Neuronal stem cell (in vitro differentiated cells): ENCODE data around the gene ARHGAP25.

ENCODE experiments used
- DNase-seq: peaks from one replicate; pipeline ENCODE4 v3.0.0-alpha.2; 2013; ENCODE audit warnings: low spot score
- H2AFZ ChIP-seq: one replicate; pipeline ENCODE4 v1.6.1; 2013; ENCODE audit warnings: mild to moderate bottlenecking, low read length, inconsistent platforms
- H2AK5ac ChIP-seq: 2 replicates; pipeline ENCODE4 v1.6.1; 2013; ENCODE audit warnings: low read depth, mild to moderate bottlenecking, inconsistent platforms, low read length, moderate library complexity, mixed read lengths
- H2BK120ac ChIP-seq: 2 replicates; pipeline ENCODE4 v1.6.1; 2013; ENCODE audit warnings: low read depth, mild to moderate bottlenecking, inconsistent platforms, low read length, moderate library complexity, mixed read lengths
- H2BK12ac ChIP-seq: one replicate; pipeline ENCODE4 v1.6.1; 2013; ENCODE audit warnings: low read length, inconsistent platforms
- H2BK15ac ChIP-seq: 2 replicates; pipeline ENCODE4 v1.6.1; 2013; ENCODE audit warnings: mild to moderate bottlenecking, low read length, inconsistent platforms, mixed read lengths
- H2BK5ac ChIP-seq: one replicate; pipeline ENCODE4 v1.6.1; 2013; ENCODE audit warnings: inconsistent platforms, mild to moderate bottlenecking, low read length, moderate library complexity
- H3K14ac ChIP-seq: one replicate; pipeline ENCODE4 v1.6.1; 2013; ENCODE audit warnings: low read length, inconsistent platforms
- H3K18ac ChIP-seq: 2 replicates; pipeline ENCODE4 v1.6.1; 2013; ENCODE audit warnings: low read length, inconsistent platforms
- H3K23ac ChIP-seq: 2 replicates; pipeline ENCODE4 v1.6.1; 2013; ENCODE audit warnings: low read depth, mild to moderate bottlenecking, mixed read lengths, low read length, inconsistent platforms; ENCODE audit not compliant: poor library complexity
- H3K27ac ChIP-seq: replicated peaks from 3 replicates; pipeline ENCODE4 v1.5.1; 2013; ENCODE audit warnings: low read length, inconsistent platforms
- H3K27me3 ChIP-seq, 3 experiments: 2 replicates each; pipeline ENCODE4 v1.6.1; 2013; ENCODE audit warnings: low read length in 3 of 3, mild to moderate bottlenecking in 2 of 3, inconsistent platforms in 1 of 3, low read depth in 1 of 3, mixed read lengths in 1 of 3, moderate library complexity in 1 of 3; ENCODE audit not compliant: control insufficient read depth in 3 of 3, insufficient read depth in 3 of 3
- H3K36me3 ChIP-seq, 2 donors: replicated peaks in 1 of 2; 2 replicates each; pipeline ENCODE4 v1.6.1; 2013; ENCODE audit warnings: low read length in 2 of 2; ENCODE audit not compliant: control insufficient read depth in 2 of 2, insufficient read depth in 2 of 2
- H3K4ac ChIP-seq: 2 replicates; pipeline ENCODE4 v1.6.1; 2013; ENCODE audit warnings: inconsistent platforms, mild to moderate bottlenecking, low read length, moderate library complexity
- H3K4me1 ChIP-seq, 2 donors: 1 replicate in 1 of 2; 2 replicates in 1 of 2; pipeline ENCODE4 v1.6.1; 2013; ENCODE audit warnings: low read length in 2 of 2, low read depth in 1 of 2; ENCODE audit not compliant: control insufficient read depth in 2 of 2, insufficient read depth in 1 of 2
- H3K4me2 ChIP-seq: one replicate; pipeline ENCODE4 v1.6.1; 2013; ENCODE audit warnings: mild to moderate bottlenecking, low read length, inconsistent platforms; ENCODE audit not compliant: insufficient read depth, poor library complexity, severe bottlenecking
- H3K4me3 ChIP-seq, 2 donors: 2 replicates each; pipeline ENCODE4 v1.5.1; 2013; ENCODE audit warnings: low read length in 2 of 2, mild to moderate bottlenecking in 2 of 2, inconsistent platforms in 1 of 2, moderate library complexity in 1 of 2
- H3K79me1 ChIP-seq: one replicate; pipeline ENCODE4 v1.6.1; 2013; ENCODE audit warnings: low read depth, mild to moderate bottlenecking, inconsistent platforms, low read length, moderate library complexity
- H3K9ac ChIP-seq: one replicate; pipeline ENCODE4 v1.6.1; 2013; ENCODE audit warnings: mild to moderate bottlenecking, low read depth, low read length, inconsistent platforms; ENCODE audit not compliant: poor library complexity
- H3K9me3 ChIP-seq, 2 donors: replicated peaks in 1 of 2; 2 replicates each; pipeline versions ENCODE3 to v1.6.1; 2013; ENCODE audit warnings: low read length in 2 of 2, mild to moderate bottlenecking in 2 of 2, inconsistent platforms in 1 of 2, low read depth in 1 of 2, mixed read lengths in 1 of 2, moderate library complexity in 1 of 2; ENCODE audit not compliant: control insufficient read depth in 2 of 2, insufficient read depth in 1 of 2
- H4K8ac ChIP-seq: one replicate; pipeline ENCODE4 v1.6.1; 2013; ENCODE audit warnings: low read depth, mild to moderate bottlenecking, inconsistent platforms, low read length, moderate library complexity
- H4K91ac ChIP-seq: one replicate; pipeline ENCODE4 v1.6.1; 2013; ENCODE audit warnings: low read length, low read depth, mild to moderate bottlenecking, inconsistent platforms; ENCODE audit not compliant: poor library complexity
- WGBS, 2 donors: extraction: QIAGEN DNeasy Blood & Tissue Kit; methylation state at CpG; one replicate each; pipeline ENCODE4 v1.1.7; 2013; ENCODE audit warnings: missing lambda C conversion rate in 2 of 2, mixed read lengths in 1 of 2; ENCODE audit not compliant: insufficient read length in 2 of 2, insufficient replicate concordance in 1 of 2; ENCODE audit errors: extremely low coverage in 2 of 2; 5-methylcytosine and 5-hydroxymethylcytosine counted together

ARHGAP25 gene

DNA sequence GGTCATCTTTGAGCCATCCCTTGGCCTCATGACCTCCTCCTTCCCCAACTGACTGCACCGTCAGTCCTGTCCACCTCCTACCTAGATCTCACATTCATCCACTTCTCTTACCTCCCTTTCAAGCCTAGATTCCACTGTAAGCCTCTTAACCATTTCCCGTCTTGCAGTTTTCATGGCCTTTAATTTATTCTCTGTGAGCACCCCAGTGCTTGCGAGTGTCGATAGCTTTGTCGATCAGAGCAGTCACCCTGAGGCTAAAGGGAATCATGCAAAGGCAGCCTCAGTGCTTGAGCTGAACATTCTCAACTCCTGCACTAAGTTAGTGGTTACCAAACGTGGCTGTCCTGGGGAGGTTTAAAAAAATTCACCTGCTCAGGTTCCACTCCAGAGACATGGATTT, 14.7 kb downstream of the ARHGAP25 start:
- no peak overlapping the region for H2BK12ac ChIP-seq
- no peak overlapping the region for H3K4me2 ChIP-seq
- H3K4ac ChIP-seq = no peak overlapping the region
- H3K9me3 ChIP-seq = no peaks in the 10 kb centered on the region
- no peak overlapping the region for H3K18ac ChIP-seq
- H3K4me3 ChIP-seq = no peak overlapping the region
- H2BK15ac ChIP-seq = no peak overlapping the region
- no peak overlapping the region for H2AFZ ChIP-seq
- no peak overlapping the region for H4K8ac ChIP-seq
- no peak overlapping the region for H3K23ac ChIP-seq
- no peaks in the 10 kb centered on the region for H3K4me1 ChIP-seq
- no peaks in the 10 kb centered on the region for H3K79me1 ChIP-seq
- no peak overlapping the region for H2BK5ac ChIP-seq
- no peaks in the 10 kb centered on the region for H3K36me3 ChIP-seq
- H4K91ac ChIP-seq = no peak overlapping the region
- no peak overlapping the region for H3K14ac ChIP-seq
- DNase-seq = no peak
- no peak overlapping the region for H3K27ac ChIP-seq
- no peak overlapping the region for H2AK5ac ChIP-seq
- H3K9ac ChIP-seq = no peak overlapping the region
- H3K27me3 ChIP-seq = peaks cover 0 to 2% (median 0%) of the 10 kb centered on the region in 3 experiments
- no CpG with 5 or more reads among the region's 6 CpGs for WGBS, 2 donors
- no peak overlapping the region for H2BK120ac ChIP-seq

- no peak overlapping the region for H4K8ac ChIP-seq
- H2BK15ac ChIP-seq = no peak overlapping the region
- no peak overlapping the region for H2BK12ac ChIP-seq
- H3K4me1 ChIP-seq = no peaks in the 10 kb centered on the region
- H3K79me1 ChIP-seq = no peaks in the 10 kb centered on the region
- no peak for DNase-seq
- no peak overlapping the region for H3K4me2 ChIP-seq
- H3K14ac ChIP-seq = no peak overlapping the region
- H3K9me3 ChIP-seq = no peaks in the 10 kb centered on the region
- H3K18ac ChIP-seq = no peak overlapping the region
- no peak overlapping the region for H3K9ac ChIP-seq
- H2BK120ac ChIP-seq = no peak overlapping the region
- H3K27me3 ChIP-seq = peaks cover 0 to 2% (median 0%) of the 10 kb centered on the region in 3 experiments
- H2AFZ ChIP-seq = peak overlapping the region; percentile 72
- H2BK5ac ChIP-seq = no peak overlapping the region
- no peak overlapping the region for H3K23ac ChIP-seq
- H3K4ac ChIP-seq = no peak overlapping the region
- WGBS, 2 donors = no CpG with 5 or more reads among the region's 12 CpGs
- no peak overlapping the region for H3K27ac ChIP-seq
- H4K91ac ChIP-seq = no peak overlapping the region
- no peaks in the 10 kb centered on the region for H3K36me3 ChIP-seq
- H3K4me3 ChIP-seq = no peak overlapping the region
- H2AK5ac ChIP-seq = no peak overlapping the region
Observed at GRCh38 chr2:68750592-68751396, 16.2 kb downstream of the ARHGAP25 start.

DNA sequence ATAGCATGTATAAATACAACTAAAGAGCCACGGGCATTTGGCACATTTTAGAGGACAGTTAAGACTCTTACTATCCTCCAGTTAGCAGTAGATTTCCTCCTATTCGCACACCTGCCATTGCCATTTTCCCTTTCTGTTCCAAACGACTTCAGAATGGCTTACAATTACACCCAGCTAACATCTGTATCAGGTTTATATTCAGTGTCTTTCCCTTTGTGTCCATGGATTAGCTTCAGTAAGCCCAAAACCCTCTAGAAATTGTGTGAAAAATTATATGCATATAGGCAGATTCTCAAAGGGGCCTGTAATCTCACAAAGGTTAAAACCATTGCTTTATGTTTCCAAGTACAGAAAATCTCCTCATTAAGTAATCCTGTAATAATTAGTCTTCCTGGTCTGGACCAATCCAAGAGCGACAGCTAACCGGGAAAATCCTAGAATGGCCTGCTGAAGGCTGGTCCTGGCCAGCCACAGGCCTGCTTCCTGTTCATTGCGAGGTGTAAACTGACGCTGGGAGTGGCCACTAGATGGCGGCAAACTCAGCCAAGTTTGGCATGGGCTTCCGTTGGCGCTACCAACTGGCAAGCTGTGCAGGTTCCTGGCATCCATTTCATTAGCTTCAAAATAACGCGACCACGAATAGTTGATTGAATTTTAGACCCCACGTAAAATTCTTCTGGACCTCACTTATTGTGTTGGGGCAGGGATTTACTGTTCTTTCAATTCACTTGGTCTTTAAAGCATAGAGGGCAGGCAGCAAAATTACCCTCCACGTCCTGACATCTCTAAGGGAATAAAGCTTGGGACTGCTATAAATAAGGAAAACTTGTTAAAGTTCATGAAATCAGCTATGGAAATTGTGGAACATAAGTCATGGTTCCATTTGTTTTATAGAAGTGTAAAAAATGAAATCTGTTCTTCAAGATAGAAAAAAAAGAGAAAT, 17.1 kb downstream of the ARHGAP25 start:
- H4K91ac ChIP-seq = no peak overlapping the region
- peaks cover 0 to 4% of the 10 kb centered on the region in 2 donors for H3K4me1 ChIP-seq
- no peaks in the 10 kb centered on the region for H3K36me3 ChIP-seq
- H2AFZ ChIP-seq = peak overlapping the region; percentile 72
- no peak overlapping the region for H3K18ac ChIP-seq
- H3K9me3 ChIP-seq = no peaks in the 10 kb centered on the region
- no peaks in the 10 kb centered on the region for H3K79me1 ChIP-seq
- no peak overlapping the region for H2BK5ac ChIP-seq
- H3K27ac ChIP-seq = no peak overlapping the region
- H2AK5ac ChIP-seq = no peak overlapping the region
- no peak overlapping the region for H3K4me2 ChIP-seq
- no peak overlapping the region for H3K23ac ChIP-seq
- H2BK15ac ChIP-seq = no peak overlapping the region
- no peak overlapping the region for H3K4me3 ChIP-seq
- peaks cover 0 to 2% (median 0%) of the 10 kb centered on the region in 3 experiments for H3K27me3 ChIP-seq
- no peak overlapping the region for H2BK120ac ChIP-seq
- no peak overlapping the region for H3K14ac ChIP-seq
- H3K9ac ChIP-seq = no peak overlapping the region
- no CpG with 5 or more reads among the region's 15 CpGs for WGBS, 2 donors
- no peak overlapping the region for H2BK12ac ChIP-seq
- peak; percentile 79 for DNase-seq
- no peak overlapping the region for H4K8ac ChIP-seq
- no peak overlapping the region for H3K4ac ChIP-seq

GRCh38 chr2:68753318-68753717, 18.7 kb downstream of the ARHGAP25 start:
- Histone ChIP-seq H3K4ac (no peak overlapping the region), H3K9me3 (no peaks in the 10 kb centered on the region), H2BK12ac (no peak overlapping the region), H2AFZ (no peak overlapping the region), H3K4me3 (no peak overlapping the region), H3K23ac (no peak overlapping the region), H3K18ac (no peak overlapping the region), H2AK5ac (no peak overlapping the region), H4K91ac (no peak overlapping the region), H4K8ac (no peak overlapping the region), H2BK5ac (no peak overlapping the region), H3K14ac (no peak overlapping the region), H3K27ac (no peak overlapping the region), H3K27me3 (peaks cover 0 to 2% (median 0%) of the 10 kb centered on the region in 3 experiments), H2BK120ac (no peak overlapping the region), H3K36me3 (no peaks in the 10 kb centered on the region), H3K4me1 (peaks cover 0 to 4% of the 10 kb centered on the region in 2 donors), H2BK15ac (no peak overlapping the region), H3K4me2 (no peak overlapping the region), H3K9ac (no peak overlapping the region), H3K79me1 (no peaks in the 10 kb centered on the region)
- WGBS, 2 donors = no CpG with 5 or more reads among the region's 4 CpGs
- no peak for DNase-seq
